HEK293 (cell line): ENCODE measurements around the gene NRIP2.

Source experiments
- KLF10 ChIP-seq: fragments of 450-650 bp; IDR thresholded peaks from 2 replicates; pipeline ENCODE4 v1.5.1; 2018; ENCODE audit warnings: missing biosample characterization, mild to moderate bottlenecking, missing genetic modification characterization
- REPIN1 ChIP-seq: fragments of 450-650 bp; formaldehyde crosslinking; IDR thresholded peaks from 2 replicates; pipeline ENCODE4 v1.5.1; 2017; ENCODE audit warnings: missing biosample characterization, missing genetic modification characterization, low read depth
- ZBTB8A ChIP-seq: fragments of 450-650 bp; formaldehyde crosslinking; IDR thresholded peaks from 2 replicates; pipeline ENCODE4 v1.5.1; 2016; ENCODE audit warnings: missing biosample characterization, missing genetic modification characterization
- ZNF157 ChIP-seq: fragments of 450-650 bp; formaldehyde crosslinking; IDR thresholded peaks from 2 replicates; pipeline ENCODE4 v1.5.1; 2016; ENCODE audit warnings: missing biosample characterization, missing genetic modification characterization
- ZNF16 ChIP-seq: fragments of 450-650 bp; formaldehyde crosslinking; IDR thresholded peaks from 2 replicates; pipeline ENCODE4 v1.5.1; 2016; ENCODE audit warnings: low read depth, missing biosample characterization, missing genetic modification characterization
- ZNF19 ChIP-seq: fragments of 450-650 bp; formaldehyde crosslinking; IDR thresholded peaks from 2 replicates; pipeline ENCODE4; 2016; ENCODE audit warnings: missing biosample characterization, missing genetic modification characterization, low read depth
- ZNF324 ChIP-seq: fragments of 450-650 bp; formaldehyde crosslinking; IDR thresholded peaks from 2 replicates; pipeline ENCODE4 v1.5.1; 2016; ENCODE audit warnings: missing biosample characterization, missing genetic modification characterization
- ZNF350 ChIP-seq: fragments of 450-650 bp; formaldehyde crosslinking; IDR thresholded peaks from 2 replicates; pipeline ENCODE4 v1.5.0; 2017; ENCODE audit warnings: missing biosample characterization, mild to moderate bottlenecking, missing genetic modification characterization
- ZNF366 ChIP-seq: fragments of 450-650 bp; formaldehyde crosslinking; conservative IDR thresholded peaks from 2 replicates; pipeline ENCODE4 v1.5.1; 2016; ENCODE audit warnings: missing biosample characterization, missing genetic modification characterization
- ZNF394 ChIP-seq: fragments of 450-650 bp; formaldehyde crosslinking; IDR thresholded peaks from 2 replicates; pipeline ENCODE4 v1.5.1; 2016; ENCODE audit warnings: missing biosample characterization, missing genetic modification characterization, mild to moderate bottlenecking, moderate library complexity, borderline replicate concordance
- ZNF530 ChIP-seq: fragments of 450-650 bp; formaldehyde crosslinking; IDR thresholded peaks from 2 replicates; pipeline ENCODE4 v1.5.1; 2016; ENCODE audit warnings: low read depth, missing biosample characterization, missing genetic modification characterization
- ZNF555 ChIP-seq: fragments of 450-650 bp; formaldehyde crosslinking; conservative IDR thresholded peaks from 2 replicates; pipeline ENCODE4 v1.5.1; 2017; ENCODE audit warnings: missing biosample characterization, mild to moderate bottlenecking, missing genetic modification characterization, inconsistent platforms
- ZNF585B ChIP-seq: fragments of 450-650 bp; formaldehyde crosslinking; IDR thresholded peaks from 2 replicates; pipeline ENCODE4 v1.5.1; 2016; ENCODE audit warnings: missing biosample characterization, missing genetic modification characterization
- ZNF626 ChIP-seq: fragments of 450-650 bp; sonication (Bioruptor Pico); formaldehyde crosslinking; IDR thresholded peaks from 2 replicates; pipeline ENCODE4 v1.5.1; 2018; ENCODE audit warnings: missing biosample characterization, missing genetic modification characterization, inconsistent platforms
- ZNF658 ChIP-seq: fragments of 450-650 bp; formaldehyde crosslinking; IDR thresholded peaks from 2 replicates; pipeline ENCODE4; 2016; ENCODE audit warnings: missing biosample characterization, missing genetic modification characterization
- ZNF701 ChIP-seq: fragments of 450-650 bp; formaldehyde crosslinking; IDR thresholded peaks from 2 replicates; pipeline ENCODE4 v1.5.1; 2016; ENCODE audit warnings: missing biosample characterization, missing genetic modification characterization
- ZNF76 ChIP-seq: fragments of 450-650 bp; formaldehyde crosslinking; IDR thresholded peaks from 2 replicates; pipeline ENCODE4; 2016; ENCODE audit warnings: low read depth, missing biosample characterization, missing genetic modification characterization, borderline replicate concordance
- ZNF768 ChIP-seq: fragments of 450-650 bp; formaldehyde crosslinking; IDR thresholded peaks from 2 replicates; pipeline ENCODE4 v1.5.1; 2018; ENCODE audit warnings: missing biosample characterization, mild to moderate bottlenecking, missing genetic modification characterization
- ZNF777 ChIP-seq: fragments of 450-650 bp; formaldehyde crosslinking; IDR thresholded peaks from 2 replicates; pipeline ENCODE4 v1.5.1; 2017; ENCODE audit warnings: missing biosample characterization, missing genetic modification characterization, borderline replicate concordance
- ZNF837 ChIP-seq: fragments of 450-650 bp; formaldehyde crosslinking; IDR thresholded peaks from 2 replicates; pipeline ENCODE4 v1.5.1; 2016; ENCODE audit warnings: missing biosample characterization, missing genetic modification characterization
- ZSCAN16 ChIP-seq: fragments of 450-650 bp; formaldehyde crosslinking; IDR thresholded peaks from 2 replicates; pipeline ENCODE4 v1.5.1; 2016; ENCODE audit warnings: missing biosample characterization, missing genetic modification characterization
- ZSCAN30 ChIP-seq: fragments of 450-650 bp; IDR thresholded peaks from 2 replicates; pipeline ENCODE4 v1.5.1; 2018; ENCODE audit warnings: missing biosample characterization, mild to moderate bottlenecking, missing genetic modification characterization, moderate library complexity
- TF ChIP-seq, protein P1 (sequence below): fragments of 450-650 bp; formaldehyde crosslinking; conservative IDR thresholded peaks from 2 replicates; pipeline ENCODE4 v1.5.1; 2016; ENCODE audit warnings: low read depth, missing biosample characterization, missing genetic modification characterization
- TF ChIP-seq, protein P2 (sequence below): fragments of 450-650 bp; formaldehyde crosslinking; IDR thresholded peaks from 2 replicates; pipeline ENCODE4 v1.5.1; 2016; ENCODE audit warnings: missing biosample characterization, missing genetic modification characterization, borderline replicate concordance
- TF ChIP-seq, protein P3 (sequence below): sonication (generic); formaldehyde crosslinking; IDR thresholded peaks from 2 replicates; pipeline ENCODE4 v1.8.1; 2022; ENCODE audit warnings: mild to moderate bottlenecking, moderate library complexity, missing genetic modification reagents
- TF ChIP-seq, protein P4 (sequence below): fragments of 450-650 bp; formaldehyde crosslinking; IDR thresholded peaks from 2 replicates; pipeline ENCODE4 v1.5.1; 2016; ENCODE audit warnings: missing biosample characterization, missing genetic modification characterization
- TF ChIP-seq, protein P5 (sequence below): fragments of 450-650 bp; formaldehyde crosslinking; IDR thresholded peaks from 2 replicates; pipeline ENCODE4 v1.5.1; 2016; ENCODE audit warnings: missing biosample characterization, missing genetic modification characterization, low read depth
- TF ChIP-seq, protein P6 (sequence below): fragments of 450-650 bp; formaldehyde crosslinking; IDR thresholded peaks from 2 replicates; pipeline ENCODE4 v1.5.1; 2017; ENCODE audit warnings: missing biosample characterization, mild to moderate bottlenecking, missing genetic modification characterization, moderate library complexity

The NRIP2 gene

DNA sequence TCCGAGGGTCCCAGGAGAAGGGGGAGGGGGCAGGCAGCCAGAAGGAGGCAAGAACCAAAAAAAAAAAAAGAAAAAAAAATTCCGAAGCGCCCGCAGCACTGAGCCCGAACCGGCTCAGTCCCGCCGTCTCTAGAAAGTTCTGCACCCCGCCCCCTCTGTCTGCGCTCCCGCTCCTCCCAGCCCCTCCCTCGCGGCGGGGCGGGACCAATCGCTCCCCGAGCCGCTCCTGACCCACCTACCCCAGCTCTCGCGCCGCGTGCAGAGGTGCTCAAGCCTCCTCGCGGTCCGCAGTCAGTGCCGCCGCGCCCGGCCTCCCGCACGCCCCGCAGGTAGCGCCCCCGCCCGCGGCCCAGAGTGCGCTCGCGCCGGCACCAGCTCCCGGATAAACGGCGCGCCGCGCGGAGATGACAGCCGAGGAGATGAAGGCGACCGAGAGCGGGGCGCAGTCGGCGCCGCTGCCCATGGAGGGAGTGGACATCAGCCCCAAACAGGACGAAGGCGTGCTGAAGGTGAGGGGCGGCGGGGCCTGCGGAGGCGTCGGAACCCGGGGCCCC is 40.0 kb downstream of the NRIP2 start, which contains the start of gene FKBP4 (continued):
- TF ChIP-seq ZBTB8A (tag by site-specific recombination) = peak; percentile 81
- TF ChIP-seq, protein P1, sequence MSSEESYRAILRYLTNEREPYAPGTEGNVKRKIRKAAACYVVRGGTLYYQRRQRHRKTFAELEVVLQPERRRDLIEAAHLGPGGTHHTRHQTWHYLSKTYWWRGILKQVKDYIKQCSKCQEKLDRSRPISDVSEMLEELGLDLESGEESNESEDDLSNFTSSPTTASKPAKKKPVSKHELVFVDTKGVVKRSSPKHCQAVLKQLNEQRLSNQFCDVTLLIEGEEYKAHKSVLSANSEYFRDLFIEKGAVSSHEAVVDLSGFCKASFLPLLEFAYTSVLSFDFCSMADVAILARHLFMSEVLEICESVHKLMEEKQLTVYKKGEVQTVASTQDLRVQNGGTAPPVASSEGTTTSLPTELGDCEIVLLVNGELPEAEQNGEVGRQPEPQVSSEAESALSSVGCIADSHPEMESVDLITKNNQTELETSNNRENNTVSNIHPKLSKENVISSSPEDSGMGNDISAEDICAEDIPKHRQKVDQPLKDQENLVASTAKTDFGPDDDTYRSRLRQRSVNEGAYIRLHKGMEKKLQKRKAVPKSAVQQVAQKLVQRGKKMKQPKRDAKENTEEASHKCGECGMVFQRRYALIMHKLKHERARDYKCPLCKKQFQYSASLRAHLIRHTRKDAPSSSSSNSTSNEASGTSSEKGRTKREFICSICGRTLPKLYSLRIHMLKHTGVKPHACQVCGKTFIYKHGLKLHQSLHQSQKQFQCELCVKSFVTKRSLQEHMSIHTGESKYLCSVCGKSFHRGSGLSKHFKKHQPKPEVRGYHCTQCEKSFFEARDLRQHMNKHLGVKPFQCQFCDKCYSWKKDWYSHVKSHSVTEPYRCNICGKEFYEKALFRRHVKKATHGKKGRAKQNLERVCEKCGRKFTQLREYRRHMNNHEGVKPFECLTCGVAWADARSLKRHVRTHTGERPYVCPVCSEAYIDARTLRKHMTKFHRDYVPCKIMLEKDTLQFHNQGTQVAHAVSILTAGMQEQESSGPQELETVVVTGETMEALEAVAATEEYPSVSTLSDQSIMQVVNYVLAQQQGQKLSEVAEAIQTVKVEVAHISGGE (tag by site-specific recombination) = no peak
- 0 out of 2 replicates have a peak, but pooled peaks have one; percentile 26 for TF ChIP-seq ZSCAN16 (tag by site-specific recombination)
- peak; percentile 87 for TF ChIP-seq KLF10
- TF ChIP-seq ZNF658 (tag by site-specific recombination) = no peak
- TF ChIP-seq, protein P2, sequence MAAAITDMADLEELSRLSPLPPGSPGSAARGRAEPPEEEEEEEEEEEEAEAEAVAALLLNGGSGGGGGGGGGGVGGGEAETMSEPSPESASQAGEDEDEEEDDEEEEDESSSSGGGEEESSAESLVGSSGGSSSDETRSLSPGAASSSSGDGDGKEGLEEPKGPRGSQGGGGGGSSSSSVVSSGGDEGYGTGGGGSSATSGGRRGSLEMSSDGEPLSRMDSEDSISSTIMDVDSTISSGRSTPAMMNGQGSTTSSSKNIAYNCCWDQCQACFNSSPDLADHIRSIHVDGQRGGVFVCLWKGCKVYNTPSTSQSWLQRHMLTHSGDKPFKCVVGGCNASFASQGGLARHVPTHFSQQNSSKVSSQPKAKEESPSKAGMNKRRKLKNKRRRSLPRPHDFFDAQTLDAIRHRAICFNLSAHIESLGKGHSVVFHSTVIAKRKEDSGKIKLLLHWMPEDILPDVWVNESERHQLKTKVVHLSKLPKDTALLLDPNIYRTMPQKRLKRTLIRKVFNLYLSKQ = no peak
- no peak for TF ChIP-seq ZNF768
- no peak for TF ChIP-seq ZNF585B (tag by site-specific recombination)
- TF ChIP-seq ZNF366 (tag by site-specific recombination) = no peak
- peak; percentile 74; the same call in 1 of the 2 replicates for TF ChIP-seq ZNF324 (tag by site-specific recombination)
- TF ChIP-seq ZNF777 = no peak
- peak; percentile 82 for TF ChIP-seq ZSCAN30
- no peak for TF ChIP-seq ZNF555
- no peak for TF ChIP-seq ZNF350 (tag by site-specific recombination)
- TF ChIP-seq, protein P3, sequence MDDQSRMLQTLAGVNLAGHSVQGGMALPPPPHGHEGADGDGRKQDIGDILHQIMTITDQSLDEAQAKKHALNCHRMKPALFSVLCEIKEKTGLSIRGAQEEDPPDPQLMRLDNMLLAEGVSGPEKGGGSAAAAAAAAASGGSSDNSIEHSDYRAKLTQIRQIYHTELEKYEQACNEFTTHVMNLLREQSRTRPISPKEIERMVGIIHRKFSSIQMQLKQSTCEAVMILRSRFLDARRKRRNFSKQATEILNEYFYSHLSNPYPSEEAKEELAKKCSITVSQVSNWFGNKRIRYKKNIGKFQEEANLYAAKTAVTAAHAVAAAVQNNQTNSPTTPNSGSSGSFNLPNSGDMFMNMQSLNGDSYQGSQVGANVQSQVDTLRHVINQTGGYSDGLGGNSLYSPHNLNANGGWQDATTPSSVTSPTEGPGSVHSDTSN (CRISPR knock-in tag) = 0 out of 2 replicates have a peak, but pooled peaks have one; percentile 26
- no peak for TF ChIP-seq ZNF19
- TF ChIP-seq REPIN1 = no peak
- TF ChIP-seq, protein P4, sequence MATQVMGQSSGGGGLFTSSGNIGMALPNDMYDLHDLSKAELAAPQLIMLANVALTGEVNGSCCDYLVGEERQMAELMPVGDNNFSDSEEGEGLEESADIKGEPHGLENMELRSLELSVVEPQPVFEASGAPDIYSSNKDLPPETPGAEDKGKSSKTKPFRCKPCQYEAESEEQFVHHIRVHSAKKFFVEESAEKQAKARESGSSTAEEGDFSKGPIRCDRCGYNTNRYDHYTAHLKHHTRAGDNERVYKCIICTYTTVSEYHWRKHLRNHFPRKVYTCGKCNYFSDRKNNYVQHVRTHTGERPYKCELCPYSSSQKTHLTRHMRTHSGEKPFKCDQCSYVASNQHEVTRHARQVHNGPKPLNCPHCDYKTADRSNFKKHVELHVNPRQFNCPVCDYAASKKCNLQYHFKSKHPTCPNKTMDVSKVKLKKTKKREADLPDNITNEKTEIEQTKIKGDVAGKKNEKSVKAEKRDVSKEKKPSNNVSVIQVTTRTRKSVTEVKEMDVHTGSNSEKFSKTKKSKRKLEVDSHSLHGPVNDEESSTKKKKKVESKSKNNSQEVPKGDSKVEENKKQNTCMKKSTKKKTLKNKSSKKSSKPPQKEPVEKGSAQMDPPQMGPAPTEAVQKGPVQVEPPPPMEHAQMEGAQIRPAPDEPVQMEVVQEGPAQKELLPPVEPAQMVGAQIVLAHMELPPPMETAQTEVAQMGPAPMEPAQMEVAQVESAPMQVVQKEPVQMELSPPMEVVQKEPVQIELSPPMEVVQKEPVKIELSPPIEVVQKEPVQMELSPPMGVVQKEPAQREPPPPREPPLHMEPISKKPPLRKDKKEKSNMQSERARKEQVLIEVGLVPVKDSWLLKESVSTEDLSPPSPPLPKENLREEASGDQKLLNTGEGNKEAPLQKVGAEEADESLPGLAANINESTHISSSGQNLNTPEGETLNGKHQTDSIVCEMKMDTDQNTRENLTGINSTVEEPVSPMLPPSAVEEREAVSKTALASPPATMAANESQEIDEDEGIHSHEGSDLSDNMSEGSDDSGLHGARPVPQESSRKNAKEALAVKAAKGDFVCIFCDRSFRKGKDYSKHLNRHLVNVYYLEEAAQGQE (tag by site-specific recombination) = no peak
- TF ChIP-seq ZNF701 = no peak
- no peak for TF ChIP-seq ZNF530 (tag by site-specific recombination)
- no peak for TF ChIP-seq ZNF626 (tag by site-specific recombination)
- no peak for TF ChIP-seq ZNF157 (tag by site-specific recombination)
- TF ChIP-seq ZNF394 (tag by site-specific recombination) = no peak
- TF ChIP-seq ZNF16 (tag by site-specific recombination) = no peak
- peak; percentile 60; the same call in 1 of the 2 replicates for TF ChIP-seq ZNF76 (tag by site-specific recombination)
- TF ChIP-seq, protein P5, sequence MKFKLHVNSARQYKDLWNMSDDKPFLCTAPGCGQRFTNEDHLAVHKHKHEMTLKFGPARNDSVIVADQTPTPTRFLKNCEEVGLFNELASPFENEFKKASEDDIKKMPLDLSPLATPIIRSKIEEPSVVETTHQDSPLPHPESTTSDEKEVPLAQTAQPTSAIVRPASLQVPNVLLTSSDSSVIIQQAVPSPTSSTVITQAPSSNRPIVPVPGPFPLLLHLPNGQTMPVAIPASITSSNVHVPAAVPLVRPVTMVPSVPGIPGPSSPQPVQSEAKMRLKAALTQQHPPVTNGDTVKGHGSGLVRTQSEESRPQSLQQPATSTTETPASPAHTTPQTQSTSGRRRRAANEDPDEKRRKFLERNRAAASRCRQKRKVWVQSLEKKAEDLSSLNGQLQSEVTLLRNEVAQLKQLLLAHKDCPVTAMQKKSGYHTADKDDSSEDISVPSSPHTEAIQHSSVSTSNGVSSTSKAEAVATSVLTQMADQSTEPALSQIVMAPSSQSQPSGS (tag by site-specific recombination) = no peak
- TF ChIP-seq, protein P6, sequence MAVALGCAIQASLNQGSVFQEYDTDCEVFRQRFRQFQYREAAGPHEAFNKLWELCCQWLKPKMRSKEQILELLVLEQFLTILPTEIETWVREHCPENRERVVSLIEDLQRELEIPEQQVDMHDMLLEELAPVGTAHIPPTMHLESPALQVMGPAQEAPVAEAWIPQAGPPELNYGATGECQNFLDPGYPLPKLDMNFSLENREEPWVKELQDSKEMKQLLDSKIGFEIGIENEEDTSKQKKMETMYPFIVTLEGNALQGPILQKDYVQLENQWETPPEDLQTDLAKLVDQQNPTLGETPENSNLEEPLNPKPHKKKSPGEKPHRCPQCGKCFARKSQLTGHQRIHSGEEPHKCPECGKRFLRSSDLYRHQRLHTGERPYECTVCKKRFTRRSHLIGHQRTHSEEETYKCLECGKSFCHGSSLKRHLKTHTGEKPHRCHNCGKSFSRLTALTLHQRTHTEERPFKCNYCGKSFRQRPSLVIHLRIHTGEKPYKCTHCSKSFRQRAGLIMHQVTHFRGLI (tag by site-specific recombination) = no peak
- TF ChIP-seq ZNF837 (tag by site-specific recombination) = no peak
